GM18870 (cell line): ENCODE data around the gene SCARF2.

Source experiments
- ATAC-seq: cut with Tn5 transposase; IDR thresholded peaks from one replicate; pipeline ENCODE4 v1.9.1; 2021; ENCODE audit warnings: moderate library complexity; ENCODE audit not compliant: unreplicated experiment

Gene SCARF2

GRCh38 chr22:20440637-20441591 lies 3.3 kb upstream of the SCARF2 start:
- ATAC-seq = no peak

- ATAC-seq = no peak
Measured at GRCh38 chr22:20439928-20440575, 2.4 kb upstream of the SCARF2 start.

GRCh38 chr22:20439556-20439927 lies 1.9 kb upstream of the SCARF2 start:
- no peak for ATAC-seq

GRCh38 chr22:20438678-20439492 lies 1.3 kb upstream of the SCARF2 start:
- ATAC-seq = no peak

- no peak for ATAC-seq
Measured at GRCh38 chr22:20438427-20438677, 727 bp upstream of the SCARF2 start.

GRCh38 chr22:20436768-20437612 lies 635 bp downstream of the SCARF2 start:
- no peak for ATAC-seq

- no peak for ATAC-seq
Measured at GRCh38 chr22:20436307-20436767, 1.3 kb downstream of the SCARF2 start.

GRCh38 chr22:20435436-20436306 lies 2.0 kb downstream of the SCARF2 start:
- no peak for ATAC-seq

GRCh38 chr22:20434773-20435172 lies 2.9 kb downstream of the SCARF2 start:
- no peak for ATAC-seq

GRCh38 chr22:20434264-20434751 lies 3.3 kb downstream of the SCARF2 start:
- no peak for ATAC-seq

- no peak for ATAC-seq
Measured at GRCh38 chr22:20433686-20434241, 3.9 kb downstream of the SCARF2 start.

GRCh38 chr22:20433191-20433590 lies 4.4 kb downstream of the SCARF2 start:
- no peak for ATAC-seq

- ATAC-seq = no peak
Measured at GRCh38 chr22:20432244-20432686, 5.4 kb downstream of the SCARF2 start.

- no peak for ATAC-seq
Measured at GRCh38 chr22:20431511-20432192, 6.0 kb downstream of the SCARF2 start.

GRCh38 chr22:20430720-20431510 lies 6.7 kb downstream of the SCARF2 start:
- ATAC-seq = no peak

GRCh38 chr22:20430101-20430719 lies 7.4 kb downstream of the SCARF2 start:
- no peak for ATAC-seq
